Adrenal gland (tissue), 12 donors: ENCODE measurements around the gene RALY. TPM values are rescaled to one million over a fixed set of nuclear protein-coding genes. Genes with fewer than 3 reads are reported as not detected.

ENCODE experiments used
- DNase-seq, 7 donors: peaks; one replicate each; pipeline ENCODE4 v3.0.0-alpha.2; 2019 to 2020
- H3K27ac ChIP-seq, 5 donors: fragments of 200-600 bp; sonication (generic) in 4 of 5; 1 replicate in 3 of 5; 2 replicates in 2 of 5; pipeline versions ENCODE4 v1.5.1 to v1.8.0; 2016 to 2020; ENCODE audit warnings: mild to moderate bottlenecking in 1 of 5
- H3K27me3 ChIP-seq: fragments of 200-600 bp; 2 replicates; pipeline ENCODE4 v1.8.0; 2021
- H3K36me3 ChIP-seq, 2 donors: fragments of 200-600 bp; replicated peaks in 1 of 2; 1 replicate in 1 of 2; 2 replicates in 1 of 2; pipeline versions ENCODE4 v1.5.1 to v1.8.0; 2018 to 2022
- H3K4me1 ChIP-seq, 2 donors: fragments of 200-600 bp; replicated peaks in 1 of 2; 1 replicate in 1 of 2; 2 replicates in 1 of 2; pipeline versions ENCODE4 v1.5.1 to v1.8.0; 2018 to 2021
- H3K4me3 ChIP-seq, 4 donors: fragments of 200-600 bp; sonication (generic) in 3 of 4; one replicate each; pipeline ENCODE4 v1.5.1; 2016 to 2018
- H3K9me3 ChIP-seq, 3 donors: fragments of 200-600 bp; sonication (generic) in 1 of 3; replicated peaks in 1 of 3; 1 replicate in 2 of 3; 2 replicates in 1 of 3; pipeline versions ENCODE4 v1.5.1 to v1.8.0; 2016 to 2021
- CTCF ChIP-seq, 6 experiments: fragments of 450-650 bp in 4 of 6; fragments of 200-600 bp in 2 of 6; sonication (generic) in 1 of 6; IDR thresholded peaks; 1 replicate in 5 of 6; 2 replicates in 1 of 6; pipeline versions ENCODE4 v1.5.1 to v1.8.0; 2016 to 2021; ENCODE audit warnings: antibody characterized with exemption in 6 of 6, mild to moderate bottlenecking in 2 of 6, moderate library complexity in 1 of 6
- POLR2A ChIP-seq, 2 donors: fragments of 450-650 bp; IDR thresholded peaks; one replicate each; pipeline ENCODE4 v1.6.1; 2017; ENCODE audit warnings: antibody characterized with exemption in 2 of 2, mild to moderate bottlenecking in 2 of 2, moderate library complexity in 1 of 2
- WGBS, 4 donors: extraction: QIAGEN DNeasy Blood & Tissue Kit in 2 of 4; methylation state at CpG; one replicate each; pipeline versions ENCODE4 v1.1.5 to v1.1.7; 2013 to 2017; 5-methylcytosine and 5-hydroxymethylcytosine counted together
- intact Hi-C, 2 donors: fragments of 100-400 bp; cut with DNase I; formaldehyde crosslinking; loops; one replicate each; pipeline versions ENCODE4 v1.14.1 to v1.15.0; 2022 to 2023
- polyA plus RNA-seq, 3 donors: library from polyadenylated mRNA; stranded (reverse); fragments of 200-250 nt in 2 of 3; fragments of 350-450 nt in 1 of 3; fragmentation: Illumina TruSeq in 1 of 3; extraction: RNeasy Lipid Tissue Mini Kit (QIAGEN cat#74804) in 1 of 3; gene quantifications; one replicate each; pipeline ENCODE4 v1.2.3, GENCODE V29; 2013 to 2014
- total RNA-seq, 9 donors: library from RNA; depleted of rRNA in 4 of 9; stranded (reverse); fragments of >200 nt in 4 of 9; fragments of 120-200 nt in 1 of 9; fragmentation: NEBNext Ultra II Directional in 1 of 9; extraction: Animal tissue kit (Norgen Biotek cat#: 25700) in 1 of 9; gene quantifications; one replicate each; pipeline versions ENCODE4 v1.1.0 to v1.2.4, GENCODE V29; 2013 to 2023
- donor health status: healthy with polysubstance abuse.
- donor health status: Bipolar disorder and iron deficiency.
- donor health status: DM: yes; HTN: yes; CAD: no.
- donor health status: DM: no; HTN: no; CAD: no.
- donor health status: DM: no; HTN: no; CAD: no.
- donor health status: DM: yes; HTN: yes; CAD: no.

The RALY gene
- total and polyA plus RNA-seq, 12 donors, result 30.0 to 128 (median 78.1) TPM

GRCh38 chr20:33963751-33964150 is 30.0 kb upstream of the RALY start:
- no peaks in the 10 kb centered on the region for H3K27me3 ChIP-seq
- intact Hi-C loops, result no loop called here
- H3K27ac ChIP-seq, result no peak overlapping the region
- 64 to 82% (median 72%) methylated on average over 3 of the region's 3 CpGs for WGBS, 4 donors
- no peak overlapping the region for H3K4me3 ChIP-seq
- H3K4me1 ChIP-seq, result no peaks in the 10 kb centered on the region
- H3K36me3 ChIP-seq, result no peaks in the 10 kb centered on the region
- no peaks in the 10 kb centered on the region for H3K9me3 ChIP-seq
- TF ChIP-seq POLR2A (IDR thresholded peaks at IDR 0.05), result no peak
- TF ChIP-seq CTCF (IDR thresholded peaks at IDR 0.05), result no peak
- DNase-seq, result no peak

GRCh38 chr20:33964441-33964840 is 29.3 kb upstream of the RALY start:
- WGBS, 4 donors, result 84 to 93% (median 87%) methylated on average over 3 of the region's 3 CpGs
- H3K36me3 ChIP-seq, result no peaks in the 10 kb centered on the region
- TF ChIP-seq CTCF (IDR thresholded peaks at IDR 0.05), result no peak
- TF ChIP-seq POLR2A (IDR thresholded peaks at IDR 0.05), result no peak
- no peaks in the 10 kb centered on the region for H3K9me3 ChIP-seq
- H3K4me1 ChIP-seq, result no peaks in the 10 kb centered on the region
- intact Hi-C loops, result no loop called here
- no peak for DNase-seq
- no peaks in the 10 kb centered on the region for H3K27me3 ChIP-seq
- no peak overlapping the region for H3K27ac ChIP-seq
- no peak overlapping the region for H3K4me3 ChIP-seq

- H3K27ac ChIP-seq, result no peak overlapping the region
- TF ChIP-seq CTCF (IDR thresholded peaks at IDR 0.05) (no peak), POLR2A (IDR thresholded peaks at IDR 0.05) (no peak)
- no peaks in the 10 kb centered on the region for H3K27me3 ChIP-seq
- H3K9me3 ChIP-seq, result no peaks in the 10 kb centered on the region
- no peak for DNase-seq
- no peaks in the 10 kb centered on the region for H3K4me1 ChIP-seq
- H3K36me3 ChIP-seq, result no peaks in the 10 kb centered on the region
- no peak overlapping the region for H3K4me3 ChIP-seq
- WGBS, 4 donors, result 84 to 94% (median 91%) methylated on average over 8 of the region's 8 CpGs
- intact Hi-C loops, result no loop called here
Measured at GRCh38 chr20:33967126-33967525, 26.6 kb upstream of the RALY start.

- H3K27me3 ChIP-seq, result no peaks in the 10 kb centered on the region
- H3K36me3 ChIP-seq, result no peaks in the 10 kb centered on the region
- intact Hi-C loops, result no loop called here
- H3K4me1 ChIP-seq, result no peaks in the 10 kb centered on the region
- TF ChIP-seq POLR2A (IDR thresholded peaks at IDR 0.05), result no peak
- no peak for TF ChIP-seq CTCF (IDR thresholded peaks at IDR 0.05)
- WGBS, 4 donors, result 80 to 86% (median 84%) methylated on average over 4 of the region's 4 CpGs
- no peak overlapping the region for H3K4me3 ChIP-seq
- H3K27ac ChIP-seq, result no peak overlapping the region
- no peaks in the 10 kb centered on the region for H3K9me3 ChIP-seq
- no peak for DNase-seq
Measured at GRCh38 chr20:33969563-33969962, 24.1 kb upstream of the RALY start.
